ENCODE data around the gene CACNA2D4. TPM values are rescaled to one million over a fixed set of nuclear protein-coding genes. Genes with fewer than 3 reads are reported as not detected.

The CACNA2D4 gene
- total RNA-seq, 1 donor from 2014 or later = not detected

- Mint-ChIP-seq H3K27me3 (ENCODE audit: unreplicated experiment) (no peaks in the 10 kb centered on the region), H3K4me1 (ENCODE audit: unreplicated experiment) (peaks cover 68% of the 10 kb centered on the region), H3K36me3 (ENCODE audit: unreplicated experiment) (peaks cover 10% of the 10 kb centered on the region), H3K9me3 (ENCODE audit: unreplicated experiment) (no peaks in the 10 kb centered on the region), H3K27ac (ENCODE audit: unreplicated experiment) (peak overlapping the region; percentile 67), H3K4me3 (ENCODE audit: unreplicated experiment) (no peak overlapping the region)
- no peak for DNase-seq (ENCODE audit: extremely low spot score, unreplicated experiment)
- no peak for TF ChIP-seq CTCF (IDR thresholded peaks at IDR 0.05)
Observed at GRCh38 chr12:1779783-1780182, 138.7 kb downstream of the CACNA2D4 start.

GRCh38 chr12:1778911-1779310, 139.5 kb downstream of the CACNA2D4 start:
- Mint-ChIP-seq H3K4me3 (ENCODE audit: unreplicated experiment) (no peak overlapping the region), H3K27ac (ENCODE audit: unreplicated experiment) (peak overlapping the region; percentile 13), H3K9me3 (ENCODE audit: unreplicated experiment) (no peaks in the 10 kb centered on the region), H3K36me3 (ENCODE audit: unreplicated experiment) (peaks cover 11% of the 10 kb centered on the region), H3K27me3 (ENCODE audit: unreplicated experiment) (no peaks in the 10 kb centered on the region), H3K4me1 (ENCODE audit: unreplicated experiment) (peaks cover 72% of the 10 kb centered on the region)
- TF ChIP-seq CTCF (IDR thresholded peaks at IDR 0.05) = no peak
- no peak for DNase-seq (ENCODE audit: extremely low spot score, unreplicated experiment)

- Mint-ChIP-seq H3K27ac (ENCODE audit: unreplicated experiment) (no peak overlapping the region), H3K9me3 (ENCODE audit: unreplicated experiment) (no peaks in the 10 kb centered on the region), H3K36me3 (ENCODE audit: unreplicated experiment) (peaks cover 19% of the 10 kb centered on the region), H3K4me3 (ENCODE audit: unreplicated experiment) (no peak overlapping the region), H3K4me1 (ENCODE audit: unreplicated experiment) (peaks cover 76% of the 10 kb centered on the region), H3K27me3 (ENCODE audit: unreplicated experiment) (no peaks in the 10 kb centered on the region)
- no peak for TF ChIP-seq CTCF (IDR thresholded peaks at IDR 0.05)
- DNase-seq (ENCODE audit: extremely low spot score, unreplicated experiment) = no peak
Observed at GRCh38 chr12:1777798-1778197, 140.7 kb downstream of the CACNA2D4 start.

GRCh38 chr12:1776170-1776921, 142.1 kb downstream of the CACNA2D4 start:
- peaks cover 69% of the 10 kb centered on the region for H3K4me1 Mint-ChIP-seq (ENCODE audit: unreplicated experiment)
- H3K4me3 Mint-ChIP-seq (ENCODE audit: unreplicated experiment) = peak overlapping the region; percentile 55
- no peak for DNase-seq (ENCODE audit: extremely low spot score, unreplicated experiment)
- H3K27me3 Mint-ChIP-seq (ENCODE audit: unreplicated experiment) = no peaks in the 10 kb centered on the region
- no peak for TF ChIP-seq CTCF (IDR thresholded peaks at IDR 0.05)
- peak overlapping the region; percentile 75 for H3K27ac Mint-ChIP-seq (ENCODE audit: unreplicated experiment)
- H3K36me3 Mint-ChIP-seq (ENCODE audit: unreplicated experiment) = peaks cover 21% of the 10 kb centered on the region
- no peaks in the 10 kb centered on the region for H3K9me3 Mint-ChIP-seq (ENCODE audit: unreplicated experiment)

GRCh38 chr12:1773937-1774655, 144.4 kb downstream of the CACNA2D4 start:
- Mint-ChIP-seq H3K36me3 (ENCODE audit: unreplicated experiment) (peaks cover 16% of the 10 kb centered on the region), H3K27ac (ENCODE audit: unreplicated experiment) (no peak overlapping the region), H3K4me3 (ENCODE audit: unreplicated experiment) (no peak overlapping the region), H3K9me3 (ENCODE audit: unreplicated experiment) (no peaks in the 10 kb centered on the region), H3K4me1 (ENCODE audit: unreplicated experiment) (peaks cover 54% of the 10 kb centered on the region), H3K27me3 (ENCODE audit: unreplicated experiment) (no peaks in the 10 kb centered on the region)
- TF ChIP-seq CTCF (IDR thresholded peaks at IDR 0.05) = no peak
- no peak for DNase-seq (ENCODE audit: extremely low spot score, unreplicated experiment)

All from osteocyte (in vitro differentiated cells).